ENCODE results near the gene INS.

INS gene

GRCh38 chr11:2143799-2144543 is 17.0 kb downstream of the INS start:
- DNase-seq = peak in 1 of 5 donors; percentile 14

- no peak for DNase-seq
These were observed 17.6 kb downstream of the INS start for GRCh38 chr11:2143477-2143798.

GRCh38 chr11:2142762-2143202 is 18.2 kb downstream of the INS start:
- peak in 1 of 5 donors; percentile 33 for DNase-seq

- no peak for DNase-seq
These were observed 18.7 kb downstream of the INS start for GRCh38 chr11:2142300-2142759.

GRCh38 chr11:2140411-2141400 is 20.3 kb downstream of the INS start:
- no peak for DNase-seq

- no peak for DNase-seq
These were observed 21.2 kb downstream of the INS start for GRCh38 chr11:2139621-2140337.

- no peak for DNase-seq
These were observed 21.9 kb downstream of the INS start, which contains the start of gene IGF2 for GRCh38 chr11:2139123-2139521. Gene IGF2, minus strand, starts transcription at chr11:2139389. Its CDS starts 3,866 bp downstream, at chr11:2135523.

- DNase-seq = no peak
These were observed 22.4 kb downstream of the INS start for GRCh38 chr11:2138431-2139122.

- DNase-seq = no peak
These were observed 23.0 kb downstream of the INS start for GRCh38 chr11:2138068-2138430.

GRCh38 chr11:2137202-2138067 is 23.6 kb downstream of the INS start:
- no peak for DNase-seq

GRCh38 chr11:2136952-2137201 is 24.1 kb downstream of the INS start:
- DNase-seq = no peak

GRCh38 chr11:2136209-2136951 is 24.6 kb downstream of the INS start:
- no peak for DNase-seq

- DNase-seq = no peak
These were observed 25.3 kb downstream of the INS start for GRCh38 chr11:2135648-2136201.

- peak in 1 of 5 donors; percentile 4 for DNase-seq
These were observed 25.9 kb downstream of the INS start for GRCh38 chr11:2135018-2135569.

- DNase-seq = peak in 1 of 5 donors; percentile 1
These were observed 26.7 kb downstream of the INS start for GRCh38 chr11:2134022-2135010.

GRCh38 chr11:2133241-2134021 is 27.6 kb downstream of the INS start:
- DNase-seq = peak in 1 of 5 donors; percentile 4

GRCh38 chr11:2132874-2133240 is 28.2 kb downstream of the INS start:
- DNase-seq = no peak

GRCh38 chr11:2132246-2132645 is 28.8 kb downstream of the INS start:
- no peak for DNase-seq

All from T-helper 1 cell (primary cell).